HEK293T (cell line): ENCODE measurements around the gene CSTPP1.

Source experiments
- ARNT ChIP-seq: fragments of 450-650 bp; IDR thresholded peaks from 2 replicates; pipeline ENCODE4 v1.6.1; 2017; ENCODE audit warnings: mild to moderate bottlenecking
- BHLHE40 ChIP-seq: fragments of 450-650 bp; IDR thresholded peaks from 2 replicates; pipeline ENCODE4 v1.6.1; 2016; ENCODE audit warnings: mild to moderate bottlenecking, moderate library complexity, borderline replicate concordance
- CTBP1 ChIP-seq: fragments of 450-650 bp; IDR thresholded peaks from 2 replicates; pipeline ENCODE4 v1.6.1; 2016; ENCODE audit warnings: borderline replicate concordance
- ELF4 ChIP-seq: fragments of 450-650 bp; IDR thresholded peaks from 2 replicates; pipeline ENCODE4 v1.6.1; 2017; ENCODE audit warnings: antibody characterized with exemption
- FOXA1 ChIP-seq: fragments of 450-650 bp; IDR thresholded peaks from 2 replicates; pipeline ENCODE4 v1.6.1; 2016; ENCODE audit warnings: mild to moderate bottlenecking
- FOXK2 ChIP-seq: fragments of 450-650 bp; IDR thresholded peaks from 2 replicates; pipeline ENCODE4 v1.6.1; 2016; ENCODE audit warnings: mild to moderate bottlenecking
- FOXM1 ChIP-seq: fragments of 450-650 bp; IDR thresholded peaks from 2 replicates; pipeline ENCODE4 v1.6.1; 2017; ENCODE audit warnings: mild to moderate bottlenecking, borderline replicate concordance
- LEF1 ChIP-seq: fragments of 450-650 bp; IDR thresholded peaks from 2 replicates; pipeline ENCODE4 v1.6.1; 2017; ENCODE audit warnings: mild to moderate bottlenecking, borderline replicate concordance
- NFRKB ChIP-seq: fragments of 450-650 bp; IDR thresholded peaks from 2 replicates; pipeline ENCODE4 v1.6.1; 2016; ENCODE audit warnings: mild to moderate bottlenecking, moderate library complexity
- SP1 ChIP-seq: fragments of 450-650 bp; IDR thresholded peaks from 2 replicates; pipeline ENCODE4 v1.6.1; 2017
- SUZ12 ChIP-seq: fragments of 450-650 bp; IDR thresholded peaks from 2 replicates; pipeline ENCODE4 v1.6.1; 2016; ENCODE audit warnings: mild to moderate bottlenecking
- TARDBP ChIP-seq: fragments of 450-650 bp; IDR thresholded peaks from 2 replicates; pipeline ENCODE4 v1.6.1; 2016

- TF ChIP-seq FOXM1 (no peak), FOXK2 (no peak), BHLHE40 (no peak), ARNT (no peak), LEF1 (no peak), CTBP1 (no peak), SP1 (no peak), SUZ12 (no peak), NFRKB (no peak), FOXA1 (no peak), TARDBP (no peak), ELF4 (no peak)
Observed at GRCh38 chr11:47186700-47187695, 250.4 kb downstream of the CSTPP1 start.
